NB4 (cell line): ENCODE data around the gene CEBPB.

ENCODE experiments used
- MYC ChIP-seq: IDR thresholded peaks from 2 replicates; pipeline ENCODE4 v1.6.1; 2011; ENCODE audit warnings: low read depth, low read length
- TF ChIP-seq, protein P1 (sequence below): IDR thresholded peaks from one replicate; pipeline ENCODE4 v1.5.1; 2012; ENCODE audit warnings: low read depth, low read length

DNA sequence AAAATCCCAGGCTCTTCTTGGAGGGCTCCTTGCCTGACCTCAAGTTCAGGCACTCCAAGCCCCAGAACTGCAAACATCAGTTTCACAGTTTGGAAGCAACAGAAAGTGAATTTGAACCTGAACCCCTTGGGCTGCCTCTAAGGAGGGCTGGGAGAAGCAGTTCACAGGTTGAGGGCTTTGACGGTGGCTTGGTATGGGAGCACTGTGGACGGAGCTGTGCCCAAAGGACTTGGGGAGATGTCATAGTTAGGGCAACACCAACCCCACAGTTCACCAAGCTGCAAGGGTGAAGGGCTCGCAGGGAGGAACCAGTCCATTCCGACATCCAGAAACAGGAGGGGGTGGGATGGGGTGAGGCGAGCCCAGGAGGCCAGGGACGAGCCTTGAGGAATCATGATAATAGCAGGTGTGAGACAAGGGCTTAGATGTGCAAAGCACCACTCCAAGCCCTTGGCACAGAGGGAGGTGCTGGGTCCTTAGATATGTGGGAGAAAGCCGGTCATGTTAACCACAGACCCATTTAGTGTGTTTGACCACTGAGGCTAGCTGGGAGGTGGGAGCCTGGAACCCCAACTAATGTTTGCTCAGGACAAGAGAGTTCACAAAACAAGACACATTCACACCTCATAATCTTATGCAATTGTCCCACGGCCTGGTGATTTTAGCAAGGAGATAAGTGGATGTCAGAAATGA lies 4.3 kb downstream of the CEBPB start:
- TF ChIP-seq, protein P1, sequence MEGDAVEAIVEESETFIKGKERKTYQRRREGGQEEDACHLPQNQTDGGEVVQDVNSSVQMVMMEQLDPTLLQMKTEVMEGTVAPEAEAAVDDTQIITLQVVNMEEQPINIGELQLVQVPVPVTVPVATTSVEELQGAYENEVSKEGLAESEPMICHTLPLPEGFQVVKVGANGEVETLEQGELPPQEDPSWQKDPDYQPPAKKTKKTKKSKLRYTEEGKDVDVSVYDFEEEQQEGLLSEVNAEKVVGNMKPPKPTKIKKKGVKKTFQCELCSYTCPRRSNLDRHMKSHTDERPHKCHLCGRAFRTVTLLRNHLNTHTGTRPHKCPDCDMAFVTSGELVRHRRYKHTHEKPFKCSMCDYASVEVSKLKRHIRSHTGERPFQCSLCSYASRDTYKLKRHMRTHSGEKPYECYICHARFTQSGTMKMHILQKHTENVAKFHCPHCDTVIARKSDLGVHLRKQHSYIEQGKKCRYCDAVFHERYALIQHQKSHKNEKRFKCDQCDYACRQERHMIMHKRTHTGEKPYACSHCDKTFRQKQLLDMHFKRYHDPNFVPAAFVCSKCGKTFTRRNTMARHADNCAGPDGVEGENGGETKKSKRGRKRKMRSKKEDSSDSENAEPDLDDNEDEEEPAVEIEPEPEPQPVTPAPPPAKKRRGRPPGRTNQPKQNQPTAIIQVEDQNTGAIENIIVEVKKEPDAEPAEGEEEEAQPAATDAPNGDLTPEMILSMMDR, result no peak
- TF ChIP-seq MYC, result no peak
